ENCODE measurements around the gene WNT7A.

The WNT7A gene

GRCh38 chr3:13845806-13846205 is 34.1 kb downstream of the WNT7A start:
- no peak for DNase-seq (ENCODE audit: low read depth)

- DNase-seq (ENCODE audit: low read depth) = no peak
Observed at GRCh38 chr3:13844911-13845310, 35.0 kb downstream of the WNT7A start.

GRCh38 chr3:13844286-13844685 is 35.6 kb downstream of the WNT7A start:
- no peak for DNase-seq (ENCODE audit: low read depth)

- no peak for DNase-seq (ENCODE audit: low read depth)
Observed at GRCh38 chr3:13843351-13843750, 36.5 kb downstream of the WNT7A start.

- no peak for DNase-seq (ENCODE audit: low read depth)
Observed at GRCh38 chr3:13842226-13842625, 37.6 kb downstream of the WNT7A start.

DNA sequence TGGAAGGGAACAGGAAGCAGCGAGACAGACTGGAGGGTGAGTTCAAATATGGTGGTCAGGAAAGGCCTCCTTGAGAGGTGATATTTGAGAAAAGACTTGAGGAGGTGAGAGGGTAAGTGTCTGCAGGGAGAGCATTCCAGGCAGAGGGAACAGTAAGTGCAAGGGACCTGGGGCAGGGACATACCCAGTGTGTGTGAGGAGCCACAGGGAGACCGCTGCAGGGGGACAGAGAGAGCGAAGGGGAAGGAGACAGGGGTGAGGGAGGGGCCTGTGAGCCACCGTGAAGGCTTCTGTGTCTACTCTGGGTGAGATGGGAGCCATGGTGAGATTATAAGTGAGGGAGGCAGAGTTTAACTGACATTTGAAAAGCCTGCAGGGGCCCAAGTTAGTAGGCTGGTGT is 38.0 kb downstream of the WNT7A start:
- no peak for DNase-seq (ENCODE audit: low read depth)

DNA sequence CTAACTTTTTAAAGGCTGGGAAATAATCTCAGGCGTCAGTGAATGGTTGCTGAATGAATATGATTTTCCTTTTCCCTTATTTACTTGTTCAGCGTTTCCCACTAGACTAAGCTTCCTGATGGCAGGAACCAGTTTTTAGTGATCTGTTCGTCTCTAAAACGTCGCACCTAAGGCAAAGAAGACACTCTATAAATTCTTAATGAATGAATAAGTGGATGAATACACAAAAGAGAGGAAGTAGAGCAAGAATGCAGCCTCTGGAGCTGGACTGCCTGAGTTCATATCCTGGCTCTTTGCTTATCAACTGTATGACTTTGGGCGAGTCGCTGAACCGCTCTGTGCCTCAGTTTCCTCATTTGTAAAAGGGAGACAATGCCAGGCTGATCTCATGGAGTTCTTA is 38.7 kb downstream of the WNT7A start:
- DNase-seq (ENCODE audit: low read depth) = no peak

- no peak for DNase-seq (ENCODE audit: low read depth)
Observed at GRCh38 chr3:13840456-13840855, 39.4 kb downstream of the WNT7A start.

DNA sequence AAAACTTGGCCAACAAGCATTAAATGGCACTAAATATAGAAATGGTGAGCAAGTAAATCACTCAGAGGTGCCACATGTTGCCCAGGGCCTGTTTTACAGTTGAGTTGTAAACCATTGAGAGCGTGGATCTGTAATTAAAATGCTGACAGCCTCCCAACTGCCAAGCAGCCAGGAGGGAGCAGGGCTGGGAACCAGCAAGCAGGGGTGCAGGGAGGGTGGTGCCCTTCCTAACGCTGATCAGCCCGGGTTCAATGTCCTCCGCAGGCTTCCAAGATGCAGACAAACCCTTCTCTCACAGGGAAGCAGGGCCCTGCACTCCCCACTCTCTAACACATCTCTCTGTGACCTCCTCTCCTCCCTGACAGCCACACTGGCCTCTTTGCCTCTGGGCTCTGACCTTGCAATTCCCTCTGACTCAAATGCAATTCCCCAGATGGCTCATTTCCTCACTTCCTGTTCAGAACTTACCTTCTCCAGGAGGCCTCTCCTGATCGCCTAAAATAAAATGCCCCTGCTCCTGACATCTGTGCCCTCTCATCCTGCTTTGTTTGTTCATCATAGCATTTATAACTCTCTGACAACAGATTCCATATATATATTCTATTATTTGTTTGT is 40.0 kb downstream of the WNT7A start:
- no peak for DNase-seq (ENCODE audit: low read depth)

DNA sequence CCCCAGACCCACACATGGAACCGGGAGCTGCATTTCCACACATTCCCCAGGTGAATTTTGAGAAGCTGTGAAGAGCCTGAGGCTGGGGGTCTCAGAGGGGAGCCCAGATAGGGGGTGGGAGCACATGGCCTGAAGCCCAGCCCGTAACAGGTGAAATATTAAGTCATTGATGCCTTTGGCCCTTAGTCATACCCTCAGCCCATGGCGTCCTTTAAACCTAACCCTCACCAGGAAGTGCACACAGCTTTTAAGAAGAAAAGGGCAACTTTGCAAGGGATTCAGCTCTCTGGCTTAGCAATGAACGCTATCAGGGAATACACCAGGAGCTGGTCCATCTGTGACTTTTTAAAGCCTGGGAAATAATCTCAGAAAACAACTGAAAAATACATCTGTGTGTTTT is 40.6 kb downstream of the WNT7A start:
- DNase-seq (ENCODE audit: low read depth) = no peak

DNA sequence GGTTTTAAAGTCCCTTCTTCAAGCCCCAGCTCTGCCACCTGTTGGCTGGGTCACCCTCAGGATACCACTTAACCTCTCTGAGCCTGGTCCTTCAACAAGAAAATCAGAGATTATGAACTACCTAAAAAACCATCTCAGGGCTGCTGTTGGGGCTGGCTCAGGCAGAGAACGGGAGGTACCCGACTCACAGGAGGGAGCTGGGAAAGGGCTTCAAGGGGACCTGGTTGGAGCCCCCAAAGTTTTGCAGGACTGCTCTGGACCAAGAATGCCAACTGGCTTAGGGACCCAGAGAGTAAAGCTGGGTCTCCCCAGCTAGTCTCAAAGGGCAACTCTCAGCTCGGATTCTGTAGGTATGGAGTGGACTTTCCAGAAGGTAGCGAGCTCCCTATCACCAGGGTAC is 41.5 kb downstream of the WNT7A start:
- no peak for DNase-seq (ENCODE audit: low read depth)

DNA sequence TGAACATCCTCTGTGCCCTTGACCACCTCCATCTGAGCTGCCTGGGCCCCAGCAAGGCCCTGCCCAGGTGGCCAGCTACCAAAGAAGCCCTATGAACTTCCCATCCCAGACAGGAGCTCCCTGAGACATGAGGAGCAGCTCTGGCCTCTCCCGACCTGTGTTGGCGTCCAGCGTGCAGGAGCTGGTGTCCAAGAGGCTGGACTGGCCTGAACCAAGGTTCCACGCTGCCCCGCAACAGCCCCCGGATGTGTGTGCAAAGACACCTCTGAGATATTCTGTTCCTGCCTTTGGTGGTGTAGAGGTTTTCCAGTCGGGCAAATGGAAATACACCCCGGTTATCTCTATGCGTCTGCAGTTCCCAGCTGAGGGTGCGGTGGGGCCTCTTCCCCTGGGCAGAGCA is 42.1 kb downstream of the WNT7A start:
- DNase-seq (ENCODE audit: low read depth) = no peak

DNA sequence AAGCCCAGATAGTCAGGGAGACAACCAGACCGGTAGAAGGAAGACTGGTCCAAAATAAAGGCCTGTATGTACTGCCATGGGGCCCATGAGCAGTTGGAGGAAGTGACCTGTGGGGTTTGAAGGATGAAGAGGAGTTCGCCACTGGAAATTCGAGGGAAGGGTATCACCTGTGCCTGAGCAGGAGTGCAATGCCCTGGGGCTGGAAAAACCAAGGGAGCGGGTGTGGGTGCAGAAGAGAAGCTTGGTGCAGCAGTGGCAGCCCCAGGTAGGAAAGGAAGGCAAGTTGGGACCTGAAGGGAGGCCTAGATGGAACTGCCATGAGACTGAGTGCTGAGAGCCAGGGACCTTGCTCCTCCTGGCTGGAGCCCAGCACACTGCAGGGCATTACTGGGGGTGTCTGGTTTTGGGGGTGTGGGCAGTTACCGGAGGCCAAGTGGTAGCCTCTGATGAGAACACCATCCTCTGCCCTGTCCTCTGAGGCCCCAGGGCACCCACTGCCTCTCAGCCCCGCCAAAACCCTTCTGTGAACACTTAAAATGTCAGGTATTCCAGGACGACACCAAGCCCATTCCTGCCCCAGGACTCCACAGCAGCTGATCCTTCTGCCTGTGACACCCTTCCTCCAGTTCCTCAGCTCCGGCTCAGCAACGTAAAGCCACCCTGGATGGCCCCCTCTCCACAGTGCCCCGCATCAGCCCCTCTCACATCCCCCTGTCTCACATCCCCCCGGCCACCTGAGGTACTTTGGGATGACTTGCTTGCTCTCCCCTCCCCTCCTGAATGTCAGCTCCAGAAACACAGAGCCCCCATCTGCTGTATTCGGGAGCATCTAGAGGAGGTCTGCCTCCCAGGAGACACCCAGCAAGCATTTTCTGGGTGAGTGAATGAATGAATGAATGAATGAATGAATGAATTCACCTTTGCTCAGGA is 42.9 kb downstream of the WNT7A start:
- DNase-seq (ENCODE audit: low read depth) = no peak

GRCh38 chr3:13835246-13835645 is 44.6 kb downstream of the WNT7A start:
- DNase-seq (ENCODE audit: low read depth) = no peak

DNA sequence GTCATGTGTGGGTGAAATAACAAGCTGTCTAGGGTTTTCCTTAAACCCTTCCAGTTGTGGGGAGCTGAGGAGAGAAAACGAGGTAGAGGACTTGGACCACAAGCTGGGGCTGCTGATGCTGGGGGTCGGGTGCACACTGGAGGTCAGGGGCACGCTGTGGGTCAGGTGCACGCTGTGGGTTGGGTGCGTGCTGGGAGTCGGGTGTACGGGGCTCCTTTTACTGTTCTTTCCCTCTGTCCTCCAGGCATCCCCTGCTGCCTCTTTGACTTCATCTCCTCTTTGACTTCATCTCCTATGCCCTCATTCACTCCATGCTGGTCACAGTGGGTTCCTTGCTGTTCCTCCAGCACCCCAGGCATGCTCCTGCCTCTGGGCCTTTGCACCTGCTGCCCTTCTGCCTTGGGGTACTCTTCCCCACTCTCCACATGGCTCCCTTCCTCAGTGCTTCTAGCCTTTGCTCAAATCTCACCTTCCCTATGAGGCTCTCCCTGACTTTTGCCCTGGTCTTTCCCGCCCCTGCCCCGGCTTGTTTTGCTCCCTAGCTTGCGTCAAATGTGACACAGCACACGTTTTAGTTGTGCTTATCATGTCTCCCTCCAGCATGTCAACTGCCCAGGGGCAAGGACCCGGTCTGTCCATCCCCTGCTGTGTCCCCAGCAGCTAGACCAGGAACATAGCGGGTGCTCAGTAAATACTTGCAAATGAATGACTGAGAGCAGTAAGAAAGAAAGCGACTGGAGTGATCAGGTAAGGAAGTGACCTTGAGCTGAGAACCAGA is 45.4 kb downstream of the WNT7A start:
- DNase-seq (ENCODE audit: low read depth) = no peak

DNA sequence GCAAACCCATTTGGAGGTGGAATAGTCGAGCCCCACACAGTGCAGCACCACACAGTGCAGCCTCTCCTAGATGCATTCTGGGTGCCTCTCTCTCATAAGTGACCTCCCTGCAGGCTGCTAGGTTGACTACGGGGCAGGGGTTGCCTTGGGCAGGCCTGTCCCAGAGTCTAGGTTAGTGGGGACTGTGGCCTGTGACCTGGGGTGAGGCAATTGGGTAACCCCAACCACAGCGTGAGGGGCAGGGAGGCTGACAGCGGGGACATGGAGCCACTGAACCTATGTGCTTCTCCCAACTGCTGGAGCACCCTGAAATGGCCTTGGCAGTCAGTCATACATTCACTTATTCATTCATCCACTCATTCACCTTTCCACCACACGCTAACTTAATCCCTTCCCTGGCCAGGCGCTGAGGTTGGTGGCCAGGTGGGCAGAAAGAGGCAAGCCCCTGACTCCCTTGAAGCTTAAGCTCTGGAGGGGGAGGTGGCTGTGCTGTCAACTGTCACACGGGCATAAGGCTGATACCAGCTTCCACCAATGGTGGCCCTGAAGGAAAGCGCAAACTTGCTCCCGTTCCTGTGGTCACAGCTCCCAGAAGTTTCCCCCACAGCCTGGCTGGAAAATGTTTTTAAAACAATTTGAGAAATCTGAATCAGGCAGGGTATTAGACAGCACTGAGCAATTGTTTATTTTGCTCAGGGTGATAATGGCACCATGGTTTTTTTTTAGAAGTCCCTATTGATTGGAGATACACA is 46.2 kb downstream of the WNT7A start:
- no peak for DNase-seq (ENCODE audit: low read depth)

- no peak for DNase-seq (ENCODE audit: low read depth)
Observed at GRCh38 chr3:13832130-13832529, 47.7 kb downstream of the WNT7A start.

- DNase-seq (ENCODE audit: low read depth) = no peak
Observed at GRCh38 chr3:13831386-13831996, 48.4 kb downstream of the WNT7A start.

DNA sequence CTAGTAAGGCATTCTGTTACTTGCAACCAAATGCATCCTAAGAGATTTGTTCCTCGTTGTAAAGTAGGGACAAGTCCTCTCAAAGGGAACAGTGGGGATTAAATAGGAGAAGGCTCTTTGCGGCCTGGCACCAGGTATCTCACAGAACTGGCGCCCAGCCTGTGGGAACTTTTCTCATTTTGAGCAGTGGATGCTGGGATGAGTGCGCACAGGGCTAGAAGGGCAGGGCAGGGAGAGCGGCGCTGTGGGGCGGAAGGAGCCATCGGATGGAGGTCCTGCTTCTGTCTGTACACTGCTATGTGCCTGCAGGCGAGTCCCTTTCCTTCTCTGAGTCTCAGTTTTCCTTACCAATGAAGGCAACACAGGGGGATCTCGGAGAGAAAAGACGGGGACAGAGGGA is 50.6 kb downstream of the WNT7A start:
- DNase-seq (ENCODE audit: low read depth) = no peak

- DNase-seq (ENCODE audit: low read depth) = no peak
Observed at GRCh38 chr3:13828501-13829265, 51.2 kb downstream of the WNT7A start.

- DNase-seq (ENCODE audit: low read depth) = no peak
Observed at GRCh38 chr3:13827699-13828098, 52.2 kb downstream of the WNT7A start.
